Thoracic aorta (tissue), 2 donors: ENCODE measurements around the gene NMT1. TPM values are rescaled to one million over a fixed set of nuclear protein-coding genes. Genes with fewer than 3 reads are reported as not detected.
A peak's percentile ranks its signal among the peaks of the same experiment; 100 is the strongest.

ENCODE experiments used
- ATAC-seq: fragments of 150-250 bp; one replicate; pipeline ENCODE4 v1.8.0; 2017; ENCODE audit warnings: low read depth; ENCODE audit not compliant: insufficient number of reproducible peaks, low FRiP score
- DNase-seq: peaks from one replicate; pipeline ENCODE4 v3.0.0-alpha.2; 2020; ENCODE audit warnings: low spot score
- H3K27ac ChIP-seq, 2 donors: fragments of 200-600 bp; sonication (generic); 1 replicate in 1 of 2; 2 replicates in 1 of 2; pipeline ENCODE4 v1.5.1; 2016; ENCODE audit warnings: mild to moderate bottlenecking in 2 of 2, moderate library complexity in 2 of 2
- H3K27me3 ChIP-seq: fragments of 200-600 bp; sonication (generic); replicated peaks from 2 replicates; pipeline ENCODE4 v1.6.0; 2016; ENCODE audit warnings: mild to moderate bottlenecking; ENCODE audit not compliant: insufficient read depth
- H3K36me3 ChIP-seq: fragments of 200-600 bp; sonication (generic); one replicate; pipeline ENCODE4 v1.5.1; 2016
- H3K4me1 ChIP-seq, 2 donors: fragments of 200-600 bp; sonication (generic); 1 replicate in 1 of 2; 2 replicates in 1 of 2; pipeline versions ENCODE4 v1.5.1 to v1.6.0; 2016; ENCODE audit warnings: low read depth in 2 of 2, mild to moderate bottlenecking in 1 of 2; ENCODE audit not compliant: control insufficient read depth in 1 of 2
- H3K4me3 ChIP-seq: fragments of 200-600 bp; sonication (generic); 2 replicates; pipeline ENCODE4 v1.5.1; 2016; ENCODE audit warnings: mild to moderate bottlenecking
- H3K9me3 ChIP-seq: fragments of 200-600 bp; sonication (generic); 2 replicates; pipeline ENCODE4 v1.5.1; 2016
- CTCF ChIP-seq: fragments of 200-600 bp; sonication (generic); IDR thresholded peaks from one replicate; pipeline ENCODE4 v1.5.1; 2019; ENCODE audit warnings: antibody characterized with exemption
- total RNA-seq, 2 donors: library from RNA; depleted of rRNA; stranded (reverse); fragments of >200 nt; gene quantifications; one replicate each; pipeline versions ENCODE4 v1.1.0 to v1.2.3, GENCODE V29; 2016

NMT1 gene
- total RNA-seq, 2 donors from 2014 or later = 53.1 to 64.8 TPM

DNA sequence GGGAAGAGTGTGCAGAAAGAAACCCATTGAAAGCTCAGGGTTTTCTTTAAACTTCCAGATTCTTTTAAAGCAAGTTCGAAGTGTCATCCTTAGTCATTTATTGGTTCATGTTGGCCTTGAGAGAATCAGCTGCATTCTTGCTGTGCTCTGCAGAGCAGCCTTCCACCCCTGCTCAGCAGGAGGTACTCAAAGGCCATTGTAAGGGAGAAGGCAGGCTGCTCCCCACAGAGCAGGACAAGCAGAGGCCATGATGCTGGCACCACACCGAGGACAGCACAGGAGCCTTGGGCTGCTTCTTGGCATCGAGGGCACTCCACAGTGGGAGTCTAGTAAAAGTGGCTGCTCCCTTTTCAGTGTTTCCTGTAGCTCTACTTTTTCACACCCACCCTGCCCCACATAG is 29.6 kb downstream of the NMT1 start:
- peak overlapping the region; percentile 91 to 97 for H3K27ac ChIP-seq
- TF ChIP-seq CTCF = no peak
- H3K36me3 ChIP-seq = peaks cover 30% of the 10 kb centered on the region

DNA sequence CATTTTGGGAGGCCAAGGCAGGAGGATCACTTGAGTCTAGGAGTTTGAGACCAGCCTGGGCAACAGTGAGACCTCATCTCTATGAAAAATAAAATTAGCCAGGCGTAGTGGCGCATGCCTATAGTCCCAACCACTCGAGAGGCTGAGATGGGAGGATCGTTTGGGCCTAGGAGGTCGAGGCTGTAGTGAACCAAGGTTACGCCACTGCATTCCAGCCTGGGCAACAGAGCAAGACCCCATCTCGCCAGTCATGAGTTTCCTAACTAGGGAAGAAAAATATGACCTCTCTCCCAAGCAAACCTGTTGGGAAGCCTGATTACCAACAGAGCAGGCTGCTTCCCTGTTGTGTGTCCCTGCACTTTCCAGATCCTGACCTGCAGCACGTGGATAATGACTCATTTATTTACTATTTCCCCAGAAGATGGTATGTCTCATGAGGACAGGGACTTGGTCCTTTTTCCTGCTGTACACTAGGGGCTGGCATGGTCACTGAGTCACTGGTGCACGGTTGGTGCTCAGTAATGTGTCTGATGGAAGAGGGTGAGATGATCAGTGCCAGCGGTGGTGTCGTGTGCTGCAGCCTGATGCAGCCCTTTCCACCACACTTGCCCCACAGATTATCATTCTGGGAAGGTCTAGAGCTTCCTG is 30.8 kb downstream of the NMT1 start:
- Histone ChIP-seq H3K36me3 (peaks cover 38% of the 10 kb centered on the region), H3K27ac (peak overlapping the region; percentile 91 to 97), H3K4me3 (no peak overlapping the region), H3K4me1 (peaks cover 67 to 99% of the 10 kb centered on the region in 2 donors), H3K9me3 (no peaks in the 10 kb centered on the region), H3K27me3 (no peaks in the 10 kb centered on the region)
- ATAC-seq = no peak
- no peak for DNase-seq
- no peak for TF ChIP-seq CTCF

More for the DNA sequence above, 29.6 kb downstream of the NMT1 start:
- ATAC-seq (no peak), DNase-seq (no peak)
- peaks cover 69 to 97% of the 10 kb centered on the region in 2 donors for H3K4me1 ChIP-seq
- H3K4me3 ChIP-seq = no peak overlapping the region
- no peaks in the 10 kb centered on the region for H3K27me3 ChIP-seq
- H3K9me3 ChIP-seq = no peaks in the 10 kb centered on the region

GRCh38 chr17:45092911-45093430 is 31.9 kb downstream of the NMT1 start:
- DNase-seq (peak; percentile 92), ATAC-seq (peak; percentile 94)
- no peaks in the 10 kb centered on the region for H3K9me3 ChIP-seq
- H3K27me3 ChIP-seq = no peaks in the 10 kb centered on the region
- H3K4me1 ChIP-seq = peaks cover 61 to 98% of the 10 kb centered on the region in 2 donors
- TF ChIP-seq CTCF = no peak
- H3K4me3 ChIP-seq = no peak overlapping the region
- H3K36me3 ChIP-seq = peaks cover 49% of the 10 kb centered on the region
- H3K27ac ChIP-seq = peak overlapping the region; percentile 97 to 98

GRCh38 chr17:45093444-45094110 is 32.5 kb downstream of the NMT1 start:
- no peak for TF ChIP-seq CTCF
- Histone ChIP-seq H3K4me3 (no peak overlapping the region), H3K4me1 (peaks cover 61 to 98% of the 10 kb centered on the region in 2 donors), H3K9me3 (no peaks in the 10 kb centered on the region), H3K36me3 (peaks cover 55% of the 10 kb centered on the region), H3K27ac (peak overlapping the region; percentile 97 to 98), H3K27me3 (no peaks in the 10 kb centered on the region)
- ATAC-seq (peak; percentile 19), DNase-seq (no peak)

GRCh38 chr17:45096141-45096540 is 35.0 kb downstream of the NMT1 start:
- Histone ChIP-seq H3K4me1 (peaks cover 48 to 82% of the 10 kb centered on the region in 2 donors), H3K27me3 (no peaks in the 10 kb centered on the region), H3K36me3 (peaks cover 63% of the 10 kb centered on the region), H3K27ac (peak overlapping the region; percentile 97 to 98), H3K9me3 (no peaks in the 10 kb centered on the region), H3K4me3 (no peak overlapping the region)
- DNase-seq (no peak), ATAC-seq (no peak)
- peak; percentile 31 for TF ChIP-seq CTCF
